H1 (cell line): ENCODE data around the gene ZFAND3. TPM values are rescaled to one million over a fixed set of nuclear protein-coding genes. Genes with fewer than 3 reads are reported as not detected.

Source experiments
- CTCF ChIA-PET: fragments of 300-600 bp; sonication (Branson Sonifier 250); formaldehyde crosslinking; loops from one replicate; lab custom pipeline; 2021; ENCODE audit not compliant: partially characterized antibody; lab: Charles Lee
- POLR2A ChIA-PET: fragments of 300-600 bp; sonication (Branson Sonifier 250); formaldehyde crosslinking; loops from one replicate; lab custom pipeline; 2021; ENCODE audit warnings: inconsistent platforms; ENCODE audit not compliant: partially characterized antibody; lab: Charles Lee
- DNase-seq, 2 experiments: peaks; one replicate each; pipeline versions ENCODE4 v3.0.0 to v3.0.0-alpha.2; 2010 to 2022; ENCODE audit warnings: low spot score in 2 of 2, low read depth in 1 of 2, mixed read lengths in 1 of 2
- FAIRE-seq: peaks from 2 replicates; lab custom pipeline; 2011; peaks lifted over from hg19 to GRCh38; lab: Jason Lieb, UNC
- H2AFZ ChIP-seq: 2 replicates; pipeline ENCODE4 v1.8.1; 2012; ENCODE audit warnings: low read length, inconsistent platforms
- H2AK5ac ChIP-seq: 2 replicates; pipeline ENCODE4 v1.6.1; 2013; ENCODE audit warnings: low read depth, low read length
- H2BK120ac ChIP-seq: replicated peaks from 2 replicates; pipeline ENCODE3; 2013; ENCODE audit warnings: low read depth, low read length, inconsistent platforms
- H2BK12ac ChIP-seq: 2 replicates; pipeline ENCODE4 v1.6.1; 2013; ENCODE audit warnings: low read depth, low read length
- H2BK15ac ChIP-seq: 2 replicates; pipeline ENCODE4 v1.6.1; 2013; ENCODE audit warnings: low read length
- H2BK20ac ChIP-seq: 2 replicates; pipeline ENCODE4 v1.6.1; 2013; ENCODE audit warnings: low read length
- H2BK5ac ChIP-seq: 2 replicates; pipeline ENCODE4 v1.6.1; 2013; ENCODE audit warnings: low read depth, low read length
- H3K14ac ChIP-seq: 2 replicates; pipeline ENCODE4 v1.6.1; 2013; ENCODE audit warnings: inconsistent platforms; ENCODE audit not compliant: insufficient read length
- H3K18ac ChIP-seq: 2 replicates; pipeline ENCODE4 v1.6.1; 2013; ENCODE audit warnings: low read length; ENCODE audit errors: extremely low read depth
- H3K23ac ChIP-seq: 2 replicates; pipeline ENCODE4 v1.6.1; 2013; ENCODE audit warnings: inconsistent platforms; ENCODE audit not compliant: insufficient read length
- H3K23me2 ChIP-seq: 2 replicates; pipeline ENCODE4 v1.6.1; 2013; ENCODE audit warnings: low read depth, low read length
- H3K27ac ChIP-seq: 2 replicates; pipeline ENCODE4 v1.6.1; 2011; ENCODE audit warnings: low read depth, low read length, inconsistent platforms
- H3K27me3 ChIP-seq, 4 experiments: replicated peaks in 1 of 4; 1 replicate in 1 of 4; 2 replicates in 3 of 4; pipeline versions ENCODE4 v1.6.1 to v1.8.1; 2011 to 2013; ENCODE audit warnings: low read length in 3 of 4, mild to moderate bottlenecking in 3 of 4, inconsistent platforms in 2 of 4, mixed read lengths in 2 of 4, moderate library complexity in 1 of 4; ENCODE audit not compliant: control insufficient read depth in 3 of 4, insufficient read depth in 3 of 4; ENCODE audit errors: extremely low read depth in 1 of 4
- H3K36me3 ChIP-seq, 4 experiments: 2 replicates each; pipeline versions ENCODE4 v1.6.1 to v1.8.1; 2011 to 2013; ENCODE audit warnings: mild to moderate bottlenecking in 4 of 4, low read length in 3 of 4, moderate library complexity in 2 of 4, control low read depth in 1 of 4, inconsistent platforms in 1 of 4; ENCODE audit not compliant: insufficient read depth in 4 of 4, control insufficient read depth in 2 of 4
- H3K4ac ChIP-seq: replicated peaks from 2 replicates; pipeline ENCODE3; 2013; ENCODE audit warnings: low read length, low read depth, mixed read lengths, inconsistent platforms; ENCODE audit not compliant: insufficient read length
- H3K4me1 ChIP-seq, 4 experiments: replicated peaks in 1 of 4; 1 replicate in 1 of 4; 2 replicates in 3 of 4; pipeline versions ENCODE4 v1.6.1 to v1.8.1; 2011 to 2013; ENCODE audit warnings: low read length in 3 of 4, inconsistent platforms in 2 of 4, mixed read lengths in 1 of 4; ENCODE audit not compliant: insufficient read depth in 4 of 4, control insufficient read depth in 3 of 4
- H3K4me2 ChIP-seq, 2 experiments: 2 replicates each; pipeline versions ENCODE4 v1.6.1 to v1.8.1; 2011 to 2013; ENCODE audit warnings: low read depth in 2 of 2, low read length in 2 of 2, control low read depth in 1 of 2, inconsistent platforms in 1 of 2, mild to moderate bottlenecking in 1 of 2; ENCODE audit not compliant: insufficient read depth in 1 of 2
- H3K4me3 ChIP-seq, 4 experiments: fragments of 200-600, 300-600 bp in 1 of 4; sonication (generic), shearing (Covaris generic), sonication (Bioruptor Twin) in 1 of 4; 2 replicates each; pipeline versions ENCODE4 v1.5.1 to v1.8.1; 2011 to 2016; ENCODE audit warnings: low read length in 4 of 4, low read depth in 3 of 4, control low read depth in 2 of 4, inconsistent platforms in 2 of 4, mild to moderate bottlenecking in 2 of 4, mixed read lengths in 1 of 4, moderate library complexity in 1 of 4; ENCODE audit not compliant: insufficient read depth in 2 of 4; ENCODE audit errors: extremely low read depth in 1 of 4
- H3K56ac ChIP-seq: replicated peaks from 2 replicates; pipeline ENCODE3; 2013; ENCODE audit warnings: low read depth, mild to moderate bottlenecking, mixed read lengths, low read length, inconsistent platforms; ENCODE audit not compliant: insufficient read length
- H3K79me1 ChIP-seq: 2 replicates; pipeline ENCODE4 v1.6.1; 2013; ENCODE audit warnings: low read depth, low read length, control low read depth
- H3K79me2 ChIP-seq, 2 experiments: 2 replicates each; pipeline versions ENCODE4 v1.6.1 to v1.8.1; 2012 to 2013; ENCODE audit warnings: low read length in 2 of 2, mild to moderate bottlenecking in 2 of 2, inconsistent platforms in 1 of 2; ENCODE audit not compliant: insufficient read depth in 2 of 2, control insufficient read depth in 1 of 2
- H3K9ac ChIP-seq, 4 experiments: replicated peaks in 1 of 4; 1 replicate in 1 of 4; 2 replicates in 3 of 4; pipeline versions ENCODE4 v1.6.1 to v1.8.1; 2011 to 2013; ENCODE audit warnings: low read depth in 3 of 4, low read length in 3 of 4, control low read depth in 2 of 4, mild to moderate bottlenecking in 2 of 4, moderate library complexity in 2 of 4, inconsistent platforms in 1 of 4; ENCODE audit errors: extremely low read depth in 1 of 4
- H3K9me3 ChIP-seq, 2 experiments: 2 replicates each; pipeline versions ENCODE4 v1.6.1 to v1.8.1; 2012 to 2013; ENCODE audit warnings: mild to moderate bottlenecking in 2 of 2, moderate library complexity in 2 of 2, control low read depth in 1 of 2, inconsistent platforms in 1 of 2, low read depth in 1 of 2, low read length in 1 of 2, mixed read lengths in 1 of 2; ENCODE audit not compliant: insufficient read depth in 2 of 2
- H4K20me1 ChIP-seq, 2 experiments: replicated peaks in 1 of 2; 2 replicates each; pipeline versions ENCODE3 to v1.8.1; 2011 to 2013; ENCODE audit warnings: inconsistent platforms in 2 of 2, low read length in 2 of 2, mild to moderate bottlenecking in 1 of 2; ENCODE audit not compliant: insufficient read depth in 2 of 2, control insufficient read depth in 1 of 2
- H4K5ac ChIP-seq: 2 replicates; pipeline ENCODE4 v1.6.1; 2013; ENCODE audit warnings: low read length, low read depth, mixed read lengths, inconsistent platforms; ENCODE audit not compliant: insufficient read length
- H4K8ac ChIP-seq: 2 replicates; pipeline ENCODE4 v1.8.0; 2013; ENCODE audit warnings: mild to moderate bottlenecking, moderate library complexity, low read length, inconsistent platforms; ENCODE audit not compliant: insufficient read depth; ENCODE audit errors: extremely low read depth
- H4K91ac ChIP-seq: replicated peaks from 2 replicates; pipeline ENCODE3; 2013; ENCODE audit warnings: low read length, mixed read lengths, inconsistent platforms; ENCODE audit not compliant: insufficient read length
- ATF2 ChIP-seq: IDR thresholded peaks from 2 replicates; pipeline ENCODE4 v1.6.1; 2012; ENCODE audit warnings: low read length, inconsistent platforms
- BCL11A ChIP-seq, 2 experiments: IDR thresholded peaks; one replicate each; pipeline ENCODE4 v1.6.1; 2011; ENCODE audit warnings: low read depth in 2 of 2, low read length in 2 of 2, mild to moderate bottlenecking in 2 of 2
- GABPA ChIP-seq: IDR thresholded peaks from 2 replicates; pipeline ENCODE4 v1.6.1; 2011; ENCODE audit warnings: mild to moderate bottlenecking, low read length, moderate library complexity, borderline replicate concordance; ENCODE audit not compliant: insufficient read depth
- JUN ChIP-seq: IDR thresholded peaks from 2 replicates; pipeline ENCODE4 v1.6.1; 2011; ENCODE audit warnings: low read depth, mild to moderate bottlenecking, improper control_type of control experiment, low read length
- MAFK ChIP-seq: IDR thresholded peaks from 2 replicates; pipeline ENCODE4 v1.6.1; 2012; ENCODE audit warnings: low read depth, mild to moderate bottlenecking, improper control_type of control experiment, low read length
- NANOG ChIP-seq: IDR thresholded peaks from 2 replicates; pipeline ENCODE4 v1.6.1; 2011; ENCODE audit warnings: low read length, low read depth, mild to moderate bottlenecking, inconsistent platforms; ENCODE audit not compliant: insufficient read depth, poor library complexity, severe bottlenecking
- POLR2AphosphoS5 ChIP-seq: IDR thresholded peaks from 2 replicates; pipeline ENCODE4 v1.6.1; 2011; ENCODE audit warnings: low read depth, low read length
- RNF2 ChIP-seq: fragments of 200-900, 300-1000 bp; sonication (generic); IDR thresholded peaks from 2 replicates; pipeline ENCODE4 v1.7.1; 2016; ENCODE audit warnings: borderline replicate concordance, low read depth, mild to moderate bottlenecking, antibody characterized with exemption, low read length; ENCODE audit not compliant: poor library complexity, severe bottlenecking; ENCODE audit errors: missing control alignments
- RXRA ChIP-seq: IDR thresholded peaks from 2 replicates; pipeline ENCODE4 v1.6.1; 2011; ENCODE audit warnings: low read depth, mild to moderate bottlenecking, low read length, moderate library complexity; ENCODE audit not compliant: insufficient read depth
- SIX5 ChIP-seq: IDR thresholded peaks from 2 replicates; pipeline ENCODE4 v1.6.1; 2011; ENCODE audit warnings: mild to moderate bottlenecking, low read depth, low read length
- TAF1 ChIP-seq: IDR thresholded peaks from 2 replicates; pipeline ENCODE4 v1.6.1; 2011; ENCODE audit warnings: mild to moderate bottlenecking, low read depth, low read length
- WGBS, 2 experiments: shearing (Covaris generic) in 1 of 2; methylation state at CpG; one replicate each; pipeline versions ENCODE4 v1.1.6 to v1.1.7; 2013 to 2015; ENCODE audit warnings: low lambda C conversion rate in 2 of 2, mixed read lengths in 2 of 2, inconsistent platforms in 1 of 2, low coverage in 1 of 2, missing lambda C conversion rate in 1 of 2; ENCODE audit not compliant: insufficient replicate concordance in 2 of 2, insufficient coverage in 1 of 2, insufficient read length in 1 of 2; ENCODE audit errors: extremely low coverage in 1 of 2, missing lambda C conversion rate in 1 of 2; 5-methylcytosine and 5-hydroxymethylcytosine counted together
- polyA plus RNA-seq, 7 experiments: library from polyadenylated mRNA; depleted of rRNA in 3 of 7; stranded (reverse) in 5 of 7; unstranded in 2 of 7; fragments of >200 nt in 5 of 7; fragments of 200-250 nt in 2 of 7; gene quantifications; 1 replicate in 5 of 7; 2 replicates in 1 of 7; 4 replicates in 1 of 7; pipeline versions ENCODE4 v1.2.1 to v1.2.3, GENCODE V29; 2011 to 2013; ENCODE audit warnings: missing spikeins in 2 of 7, mixed read lengths in 2 of 7
- total RNA-seq: library from RNA; stranded (reverse); fragmentation: NEBNext Ultra II Directional; extraction: Animal tissue kit (Norgen Biotek cat#: 25700); gene quantifications from 2 replicates; pipeline ENCODE4 v1.2.1, GENCODE V29; 2021

ZFAND3 gene
- total and polyA plus RNA-seq, 2 of the 8 experiments (the other 6 are each of a cell fraction or from before 2014, with no cell fraction given) = 13.0 to 51.3 TPM

GRCh38 chr6:37779111-37779800, 40.3 kb upstream of the ZFAND3 start:
- Histone ChIP-seq H3K27ac (no peak overlapping the region), H2AFZ (no peak overlapping the region), H3K9me3 (no peaks in the 10 kb centered on the region), H3K79me1 (no peaks in the 10 kb centered on the region), H3K4me2 (no peak overlapping the region), H4K5ac (no peak overlapping the region), H2BK15ac (no peak overlapping the region), H3K79me2 (no peaks in the 10 kb centered on the region), H3K14ac (no peak overlapping the region), H2BK12ac (peak overlapping the region; percentile 50; the same call in 1 of the 2 replicates), H3K4me3 (no peak overlapping the region), H2BK120ac (no peak overlapping the region), H3K56ac (no peak overlapping the region), H3K27me3 (peaks cover 0 to 27% (median 24%) of the 10 kb centered on the region in 4 experiments; a peak in 6 of 7 replicates), H4K20me1 (no peaks in the 10 kb centered on the region), H3K18ac (no peak overlapping the region; the same call in none of the 2 replicates), H4K91ac (no peak overlapping the region), H3K4me1 (peaks cover 5 to 43% (median 28%) of the 10 kb centered on the region in 4 experiments), H3K4ac (no peak overlapping the region), H3K9ac (no peak overlapping the region), H2BK20ac (no peak overlapping the region), H4K8ac (no peak overlapping the region), H3K23me2 (peaks cover 10% of the 10 kb centered on the region), H2AK5ac (no peak overlapping the region), H2BK5ac (no peak overlapping the region), H3K36me3 (no peaks in the 10 kb centered on the region), H3K23ac (no peak overlapping the region)
- POLR2A ChIA-PET = no interaction called here
- FAIRE-seq (no peak), DNase-seq (no peak)
- 64% methylated on average over 4 of the region's 4 CpGs; no CpG with 5 or more reads in 1 of the 2 experiments for WGBS, 2 experiments
- CTCF ChIA-PET = interaction anchor here (1.2 kb wide), 1 partner anchor 12 kb away, joined by 4 read pairs; no protein-coding TSS in a partner anchor
- TF ChIP-seq BCL11A (IDR thresholded peaks at IDR 0.05; ENCODE audit: low read depth in 2 of 2, low read length in 2 of 2) (no peak), POLR2AphosphoS5 (no peak), ATF2 (no peak), RNF2 (no peak), JUN (no peak), NANOG (no peak), SIX5 (no peak), GABPA (no peak), TAF1 (no peak), MAFK (no peak), RXRA (no peak)
